Body of pancreas (tissue), 4 donors: ENCODE data around the gene PEAK1.

Experiments
- CTCF ChIP-seq, 7 experiments: fragments of 450-650 bp in 4 of 7; fragments of 200-600 bp in 3 of 7; sonication (generic) in 3 of 7; IDR thresholded peaks; one replicate each; pipeline ENCODE4 v1.5.1; 2016 to 2019; ENCODE audit warnings: antibody characterized with exemption in 7 of 7
- POLR2A ChIP-seq, 3 donors: fragments of 450-650 bp; IDR thresholded peaks; one replicate each; pipeline ENCODE4 v1.6.1; 2016; ENCODE audit warnings: antibody characterized with exemption in 3 of 3, mild to moderate bottlenecking in 2 of 3

DNA sequence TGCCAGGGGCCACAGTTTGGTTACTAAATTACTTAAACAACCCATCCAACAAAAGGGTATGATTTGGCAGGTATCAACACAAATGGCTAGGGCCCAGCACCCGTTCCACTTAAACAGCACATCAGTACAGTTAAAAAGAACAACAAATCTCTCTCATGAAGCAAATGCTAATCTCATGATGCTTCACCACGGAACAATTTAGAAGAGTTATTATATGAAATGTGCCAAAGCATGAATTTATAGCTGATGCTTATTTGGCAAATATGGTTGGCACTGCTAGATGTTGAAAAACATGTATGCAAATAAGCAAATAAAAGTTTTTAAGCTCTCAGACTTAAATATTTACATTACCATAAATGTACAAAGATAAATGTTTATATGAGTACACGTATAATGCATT, 2.3 kb downstream of the PEAK1 start:
- TF ChIP-seq CTCF (IDR thresholded peaks at IDR 0.05) (no peak), POLR2A (IDR thresholded peaks at IDR 0.05) (no peak)
